HG03135 (cell line): ENCODE measurements around the gene LUZP2.

Experiments used
- ATAC-seq: cut with Tn5 transposase; IDR thresholded peaks from one replicate; pipeline ENCODE4 v1.9.1; 2021; ENCODE audit warnings: mild to moderate bottlenecking, moderate library complexity; ENCODE audit not compliant: unreplicated experiment

The LUZP2 gene

DNA sequence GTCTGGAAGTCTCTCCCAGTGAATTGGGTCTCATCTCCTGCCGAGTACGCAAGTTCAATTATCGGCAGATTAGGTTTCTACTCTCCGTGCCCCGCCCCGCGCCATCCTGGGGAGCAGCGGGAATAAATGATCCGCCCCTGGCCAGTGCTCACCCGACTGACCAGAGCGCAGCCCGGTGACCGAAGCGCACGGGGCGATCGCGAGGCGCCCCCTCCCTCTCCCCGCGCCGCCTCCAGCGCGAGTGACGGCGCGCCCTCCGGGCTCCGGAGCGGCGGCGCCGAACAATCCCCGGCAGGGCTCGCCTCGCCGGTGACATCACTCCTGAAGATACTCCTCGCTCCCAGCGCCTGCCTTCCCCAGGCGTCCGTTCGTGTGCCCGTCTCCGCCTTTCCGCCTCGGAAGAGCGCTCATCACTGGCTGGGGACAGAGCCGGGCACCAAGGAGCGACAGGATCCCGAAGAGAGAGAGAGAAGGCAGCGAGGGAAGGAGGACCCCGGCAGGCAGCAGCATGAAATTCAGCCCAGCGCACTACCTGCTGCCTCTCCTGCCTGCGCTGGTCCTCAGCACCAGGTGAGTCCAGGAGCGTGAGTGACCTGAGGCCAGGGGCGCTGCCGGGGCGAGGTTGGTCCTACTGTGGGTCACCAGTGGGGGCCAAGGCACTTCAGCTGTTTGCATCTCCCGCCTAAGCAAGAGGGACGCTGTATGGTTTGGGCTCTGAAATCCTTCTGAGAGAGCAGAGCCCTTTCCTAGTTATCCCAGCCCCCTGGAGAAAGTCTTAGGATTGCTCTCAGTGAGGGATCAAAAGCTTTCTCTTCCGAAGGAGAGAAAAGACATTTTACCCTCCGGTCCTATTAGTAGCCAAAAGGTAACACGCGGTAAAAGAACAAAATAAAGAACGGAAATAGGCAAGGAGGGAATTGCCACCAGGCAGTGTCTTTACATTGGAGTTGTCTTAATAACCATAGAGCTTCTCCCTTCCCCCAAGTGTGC is at the start of gene LUZP2:
LUZP2 (plus strand) TSS at position 318 of the 990 bp plus-strand sequence.
- ATAC-seq = no peak

DNA sequence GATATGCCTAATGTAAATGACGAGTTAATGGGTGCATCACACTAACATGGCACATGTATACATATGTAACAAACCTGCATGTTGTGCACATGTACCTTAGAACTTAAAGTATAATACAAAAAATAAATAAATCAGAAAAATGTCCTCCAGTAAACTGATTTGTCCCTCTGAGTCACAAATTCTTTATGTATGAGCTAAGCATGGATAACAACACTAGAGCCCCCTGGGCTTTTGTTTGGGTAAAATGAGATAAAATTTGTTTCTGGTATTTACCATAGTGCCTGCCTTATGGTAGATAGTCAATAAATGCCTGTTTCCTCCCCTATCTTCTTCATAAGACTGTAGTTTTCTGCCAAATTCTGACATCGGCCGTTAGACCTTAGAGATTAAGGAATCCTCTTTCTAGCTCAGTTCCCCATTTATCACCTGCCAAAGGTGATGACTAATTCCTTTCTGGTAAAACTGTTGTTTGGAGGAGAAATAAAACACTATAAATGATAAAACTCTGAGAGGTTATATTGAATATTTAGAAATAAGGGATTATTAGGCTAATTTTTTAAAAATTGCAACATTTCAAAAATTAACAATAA is 43.6 kb upstream of the LUZP2 start:
- ATAC-seq = no peak

DNA sequence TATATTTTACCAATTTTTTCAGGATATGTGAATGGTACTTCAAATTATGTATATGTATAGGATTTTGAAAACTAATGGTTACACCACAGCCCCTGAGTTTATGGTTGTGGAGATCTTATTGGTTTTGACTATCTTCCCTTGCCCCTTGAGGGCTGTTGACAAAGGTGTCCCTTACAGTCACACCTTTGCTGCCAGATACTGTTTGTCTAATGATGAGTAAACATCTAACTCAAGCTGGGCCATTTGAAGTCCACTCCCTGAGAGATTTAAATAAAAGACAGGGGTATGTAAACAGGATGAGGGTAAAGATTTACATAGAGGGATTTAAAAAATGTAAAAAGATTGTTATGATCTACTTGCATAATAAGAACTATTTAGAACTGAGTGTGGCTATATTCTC is 38.9 kb upstream of the LUZP2 start:
- ATAC-seq = no peak

GRCh38 chr11:24470431-24470830 is 26.4 kb upstream of the LUZP2 start:
- no peak for ATAC-seq

GRCh38 chr11:24471084-24471483 is 25.8 kb upstream of the LUZP2 start:
- ATAC-seq = no peak

GRCh38 chr11:24478718-24479117 is 18.1 kb upstream of the LUZP2 start:
- no peak for ATAC-seq

DNA sequence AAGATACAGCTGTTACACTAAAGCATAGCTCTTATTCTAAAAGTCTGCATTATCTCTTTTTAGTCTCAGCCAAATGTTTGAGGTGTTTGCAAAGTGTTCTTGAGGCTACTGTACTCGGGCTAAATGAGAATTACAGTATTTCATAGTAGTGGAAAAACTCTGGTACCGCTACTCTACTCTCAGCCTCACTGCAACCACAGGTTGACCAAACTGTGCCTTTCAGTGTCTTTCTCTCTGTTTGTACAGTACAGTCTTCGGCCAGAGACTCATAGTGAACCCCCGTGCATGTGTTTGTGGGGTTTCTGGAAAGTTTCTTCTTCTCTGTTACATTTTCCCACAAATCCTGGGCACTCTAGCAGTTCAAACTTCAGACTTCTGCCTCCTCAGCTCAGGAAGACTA is 7.4 kb upstream of the LUZP2 start:
- ATAC-seq = no peak

DNA sequence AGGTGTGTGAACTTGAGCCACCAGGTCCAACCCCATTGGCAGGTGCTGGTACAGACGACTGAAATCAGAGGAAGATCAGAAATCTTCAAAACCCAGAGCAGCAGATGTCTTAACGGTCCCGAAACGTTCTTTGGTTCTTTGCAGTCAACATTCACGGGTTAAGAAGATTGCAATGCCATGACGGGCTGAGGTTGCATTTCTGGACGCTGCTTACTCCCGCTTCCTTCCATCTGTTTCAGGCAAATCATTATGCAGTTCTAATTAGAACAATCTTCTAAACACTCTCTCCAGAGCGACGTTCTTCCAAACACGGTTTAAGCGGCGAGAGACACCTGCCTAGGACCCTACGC is 492 bp upstream of the LUZP2 start:
- no peak for ATAC-seq

GRCh38 chr11:24497831-24498230 is 978 bp downstream of the LUZP2 start:
- no peak for ATAC-seq

DNA sequence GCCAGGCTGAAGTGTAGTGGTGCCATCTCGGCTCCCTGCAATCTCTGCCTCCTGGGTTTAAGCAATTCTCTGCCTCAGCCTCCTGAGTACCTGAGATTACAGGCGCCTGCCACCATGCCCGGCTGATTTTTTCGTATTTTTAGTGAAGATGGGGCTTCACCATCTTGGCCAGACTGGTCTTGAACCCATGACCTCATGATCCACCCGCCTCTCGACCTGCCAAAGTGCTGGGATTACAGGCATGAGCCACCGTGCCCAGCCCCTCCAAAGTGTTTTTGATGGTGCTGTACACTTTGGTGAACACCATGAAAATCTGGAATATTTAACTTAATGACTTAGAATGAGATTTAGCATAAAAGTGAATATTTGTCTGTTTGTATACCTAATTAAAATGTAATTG is 5.6 kb downstream of the LUZP2 start:
- ATAC-seq = no peak

DNA sequence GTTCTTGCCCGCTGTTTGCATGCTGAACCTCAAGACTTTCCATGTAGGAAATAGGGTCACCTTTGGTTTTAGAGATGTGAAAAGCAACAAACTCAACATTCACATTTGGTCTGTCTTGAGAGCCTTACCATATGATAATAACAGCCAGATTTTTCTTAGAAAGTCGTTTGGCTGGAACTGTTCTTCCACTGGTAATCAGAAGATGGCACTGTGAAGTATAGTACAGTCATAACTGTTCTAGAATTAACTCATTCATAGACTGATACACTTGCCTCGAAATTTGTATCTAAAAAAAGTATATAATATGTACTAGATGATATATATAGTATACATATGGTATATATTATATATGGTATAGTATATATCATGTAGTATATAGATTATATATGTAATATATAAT is 12.3 kb downstream of the LUZP2 start:
- ATAC-seq = peak; percentile 71

GRCh38 chr11:24511511-24511910 is 14.7 kb downstream of the LUZP2 start:
- ATAC-seq = no peak

- no peak for ATAC-seq
These were observed 16.8 kb downstream of the LUZP2 start for GRCh38 chr11:24513479-24514218.

- peak; percentile 94 for ATAC-seq
These were observed 17.4 kb downstream of the LUZP2 start for GRCh38 chr11:24514219-24514594.

GRCh38 chr11:24515632-24516031 is 18.8 kb downstream of the LUZP2 start:
- no peak for ATAC-seq

GRCh38 chr11:24516638-24517037 is 19.8 kb downstream of the LUZP2 start:
- ATAC-seq = no peak

- no peak for ATAC-seq
These were observed 24.7 kb downstream of the LUZP2 start for GRCh38 chr11:24521601-24522000.

- no peak for ATAC-seq
These were observed 27.3 kb downstream of the LUZP2 start for GRCh38 chr11:24524156-24524555.

DNA sequence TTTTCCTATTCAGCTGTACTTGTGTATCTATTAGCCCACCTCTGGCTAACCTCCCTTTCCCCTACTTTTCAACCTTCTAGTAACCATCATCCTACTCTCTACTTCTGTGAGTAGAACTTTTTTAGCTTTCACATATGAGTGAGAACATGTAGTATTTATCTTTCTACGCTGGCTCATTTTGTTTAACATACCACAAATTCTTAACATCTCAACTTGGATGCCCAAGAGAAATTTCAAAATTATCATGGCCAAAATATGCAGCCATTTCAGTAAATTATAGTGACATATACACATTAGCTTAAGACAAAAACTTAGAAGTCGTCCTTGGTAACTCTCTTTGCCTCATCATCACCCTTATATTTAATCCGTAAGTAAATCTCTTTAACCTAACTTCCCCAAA is 34.7 kb downstream of the LUZP2 start:
- no peak for ATAC-seq

GRCh38 chr11:24543771-24544170 is 46.9 kb downstream of the LUZP2 start:
- ATAC-seq = no peak

- ATAC-seq = no peak
These were observed 59.8 kb downstream of the LUZP2 start for GRCh38 chr11:24556693-24557092.

DNA sequence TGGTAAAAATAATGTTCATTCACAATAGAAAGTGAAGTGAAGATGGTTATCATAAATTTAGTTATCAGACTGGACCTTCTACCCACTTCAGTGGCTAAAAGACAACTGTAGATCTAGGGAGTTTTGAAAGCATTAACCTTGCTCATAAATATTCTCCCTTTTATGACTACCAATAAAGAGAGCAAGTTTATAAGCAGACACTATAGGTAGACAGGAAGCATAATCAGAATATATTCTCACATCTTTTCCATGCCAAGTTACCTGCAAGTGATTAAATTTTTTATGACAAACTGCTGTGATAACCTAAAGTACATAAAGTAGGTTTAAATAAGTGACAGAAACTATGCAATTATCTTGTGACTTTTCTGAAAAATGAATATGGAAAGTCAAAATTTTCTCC is 62.5 kb downstream of the LUZP2 start:
- ATAC-seq = no peak
